OCI-LY7 (cell line): ENCODE data around the gene RXFP1. TPM values are rescaled to one million over a fixed set of nuclear protein-coding genes. Genes with fewer than 3 reads are reported as not detected.

Experiments
- BruUV-seq: library from RNA; stranded (reverse); fragments of 400-500 nt; replicated peaks from 2 replicates; lab custom pipeline; 2021; lab: Mats Ljungman, UMichigan
- CTCF ChIA-PET: fragments of 300-600 bp; sonication (Branson Sonifier 250); formaldehyde crosslinking; loops from one replicate; lab custom pipeline; 2022; ENCODE audit warnings: antibody characterized with exemption; ENCODE audit not compliant: unreplicated experiment; lab: Charles Lee
- POLR2A ChIA-PET: fragments of 300-600 bp; sonication (Branson Sonifier 250); formaldehyde crosslinking; loops from one replicate; lab custom pipeline; 2022; ENCODE audit warnings: antibody characterized with exemption; lab: Charles Lee
- DNase-seq: peaks from one replicate; pipeline ENCODE4 v3.0.0-alpha.2; 2015; ENCODE audit warnings: low spot score
- H2AFZ ChIP-seq: fragments of 200-600 bp; sonication (generic), shearing (Covaris generic); 2 replicates; pipeline ENCODE4 v1.6.1; 2014; ENCODE audit warnings: mild to moderate bottlenecking, antibody characterized with exemption, low read length, moderate library complexity
- H3K27ac ChIP-seq: fragments of 200-600 bp; sonication (generic); 2 replicates; pipeline ENCODE4 v1.5.1; 2014; ENCODE audit warnings: mixed run types, low read depth, mild to moderate bottlenecking, moderate library complexity, low read length, inconsistent platforms; ENCODE audit not compliant: poor library complexity, severe bottlenecking
- H3K36me3 ChIP-seq: fragments of 200-600 bp; sonication (generic); 2 replicates; pipeline ENCODE4 v1.6.1; 2014; ENCODE audit warnings: mild to moderate bottlenecking, antibody characterized with exemption, low read length, moderate library complexity, mixed read lengths; ENCODE audit not compliant: insufficient read depth
- H3K4me1 ChIP-seq: fragments of 200-600 bp; sonication (generic); 2 replicates; pipeline ENCODE4 v1.5.1; 2014; ENCODE audit warnings: mild to moderate bottlenecking, low read length; ENCODE audit not compliant: insufficient read depth, poor library complexity, severe bottlenecking
- H3K4me2 ChIP-seq: fragments of 200-600 bp; sonication (generic); 2 replicates; pipeline ENCODE4 v1.6.1; 2014; ENCODE audit warnings: mild to moderate bottlenecking, low read length
- H3K4me3 ChIP-seq: fragments of 200-600 bp; sonication (generic); 2 replicates; pipeline ENCODE4 v1.5.1; 2014; ENCODE audit warnings: mild to moderate bottlenecking, low read depth, low read length; ENCODE audit not compliant: poor library complexity, severe bottlenecking
- H3K79me2 ChIP-seq: fragments of 200-600 bp; sonication (generic); 2 replicates; pipeline ENCODE4 v1.6.1; 2016; ENCODE audit warnings: low read depth, mild to moderate bottlenecking, low read length, moderate library complexity, mixed read lengths; ENCODE audit not compliant: insufficient read depth
- H3K9me2 ChIP-seq: fragments of 200-600 bp; sonication (generic); 2 replicates; pipeline ENCODE4 v1.6.1; 2016; ENCODE audit warnings: mild to moderate bottlenecking, low read length, mixed read lengths; ENCODE audit not compliant: insufficient read depth
- H3K9me3 ChIP-seq: fragments of 200-600 bp; sonication (generic); 2 replicates; pipeline ENCODE4 v1.6.1; 2014; ENCODE audit warnings: mild to moderate bottlenecking, mixed run types, low read length, mixed read lengths
- H4K20me1 ChIP-seq: fragments of 200-600 bp; sonication (generic); 2 replicates; pipeline ENCODE4 v1.6.1; 2014; ENCODE audit warnings: mild to moderate bottlenecking, antibody characterized with exemption, low read length, moderate library complexity, mixed read lengths; ENCODE audit not compliant: insufficient read depth
- EZH2phosphoT487 ChIP-seq: fragments of 200-600 bp; sonication (generic); IDR thresholded peaks from 2 replicates; pipeline ENCODE4 v1.6.1; 2018; ENCODE audit warnings: low read depth, borderline replicate concordance, mild to moderate bottlenecking, mixed run types, antibody characterized with exemption, low read length, moderate library complexity, mixed read lengths
- intact Hi-C: fragments of 100-400 bp; cut with micrococcal nuclease; formaldehyde crosslinking; loops from one replicate; pipeline ENCODE4 v1.10.0; 2022; ENCODE audit not compliant: unreplicated experiment
- total RNA-seq, 2 experiments: library from RNA; depleted of rRNA in 1 of 2; stranded (reverse); fragments of >200 nt in 1 of 2; shearing (Covaris generic) in 1 of 2; gene quantifications; 2 replicates each; pipeline ENCODE4 v1.2.3, GENCODE V29; 2014 to 2022
- TF ChIP-seq, protein P1 (sequence below): fragments of 200-600 bp; sonication (generic); conservative IDR thresholded peaks from 2 replicates; pipeline ENCODE4 v1.5.1; 2014; ENCODE audit warnings: mild to moderate bottlenecking, antibody characterized with exemption, low read length, moderate library complexity, mixed read lengths

RXFP1 gene
- total RNA-seq, 2 experiments from 2014 or later = not detected

DNA sequence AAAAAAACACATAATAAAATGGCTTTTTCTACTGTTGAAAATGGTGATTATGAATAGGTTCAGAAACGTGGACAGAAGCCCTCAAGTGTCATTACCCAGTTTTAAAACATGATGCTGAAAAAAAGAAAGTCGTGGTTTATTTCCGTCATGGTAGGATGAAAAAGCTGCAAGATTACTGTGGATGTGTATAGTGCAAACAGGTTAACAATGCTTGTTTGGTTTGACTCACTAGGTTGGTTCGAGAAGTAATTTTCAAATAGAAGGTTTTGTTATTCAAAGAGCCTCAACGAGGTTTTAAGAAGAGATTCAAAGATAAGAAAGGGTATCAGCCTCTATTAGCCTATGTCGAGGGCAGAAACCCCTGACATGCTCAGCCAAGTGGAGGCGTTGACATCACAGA, 2.5 kb upstream of the RXFP1 start:
- Histone ChIP-seq H2AFZ (no peak overlapping the region), H4K20me1 (no peaks in the 10 kb centered on the region), H3K9me3 (no peaks in the 10 kb centered on the region), H3K27ac (no peak overlapping the region), H3K79me2 (no peaks in the 10 kb centered on the region), H3K36me3 (no peaks in the 10 kb centered on the region), H3K4me2 (no peak overlapping the region), H3K4me3 (no peak overlapping the region), H3K4me1 (no peaks in the 10 kb centered on the region), H3K9me2 (no peaks in the 10 kb centered on the region)
- ChIA-PET CTCF (no interaction called here), POLR2A (interaction anchor here (0.6 to 0.7 kb wide), 2 partner anchors 33 to 804 kb away, joined by 3 read pairs; no protein-coding TSS in a partner anchor)
- intact Hi-C loops = no loop called here
- no peak for DNase-seq
- TF ChIP-seq EZH2phosphoT487 = no peak
- TF ChIP-seq, protein P1, sequence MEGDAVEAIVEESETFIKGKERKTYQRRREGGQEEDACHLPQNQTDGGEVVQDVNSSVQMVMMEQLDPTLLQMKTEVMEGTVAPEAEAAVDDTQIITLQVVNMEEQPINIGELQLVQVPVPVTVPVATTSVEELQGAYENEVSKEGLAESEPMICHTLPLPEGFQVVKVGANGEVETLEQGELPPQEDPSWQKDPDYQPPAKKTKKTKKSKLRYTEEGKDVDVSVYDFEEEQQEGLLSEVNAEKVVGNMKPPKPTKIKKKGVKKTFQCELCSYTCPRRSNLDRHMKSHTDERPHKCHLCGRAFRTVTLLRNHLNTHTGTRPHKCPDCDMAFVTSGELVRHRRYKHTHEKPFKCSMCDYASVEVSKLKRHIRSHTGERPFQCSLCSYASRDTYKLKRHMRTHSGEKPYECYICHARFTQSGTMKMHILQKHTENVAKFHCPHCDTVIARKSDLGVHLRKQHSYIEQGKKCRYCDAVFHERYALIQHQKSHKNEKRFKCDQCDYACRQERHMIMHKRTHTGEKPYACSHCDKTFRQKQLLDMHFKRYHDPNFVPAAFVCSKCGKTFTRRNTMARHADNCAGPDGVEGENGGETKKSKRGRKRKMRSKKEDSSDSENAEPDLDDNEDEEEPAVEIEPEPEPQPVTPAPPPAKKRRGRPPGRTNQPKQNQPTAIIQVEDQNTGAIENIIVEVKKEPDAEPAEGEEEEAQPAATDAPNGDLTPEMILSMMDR = no peak
- no TSS peak for BruUV-seq

DNA sequence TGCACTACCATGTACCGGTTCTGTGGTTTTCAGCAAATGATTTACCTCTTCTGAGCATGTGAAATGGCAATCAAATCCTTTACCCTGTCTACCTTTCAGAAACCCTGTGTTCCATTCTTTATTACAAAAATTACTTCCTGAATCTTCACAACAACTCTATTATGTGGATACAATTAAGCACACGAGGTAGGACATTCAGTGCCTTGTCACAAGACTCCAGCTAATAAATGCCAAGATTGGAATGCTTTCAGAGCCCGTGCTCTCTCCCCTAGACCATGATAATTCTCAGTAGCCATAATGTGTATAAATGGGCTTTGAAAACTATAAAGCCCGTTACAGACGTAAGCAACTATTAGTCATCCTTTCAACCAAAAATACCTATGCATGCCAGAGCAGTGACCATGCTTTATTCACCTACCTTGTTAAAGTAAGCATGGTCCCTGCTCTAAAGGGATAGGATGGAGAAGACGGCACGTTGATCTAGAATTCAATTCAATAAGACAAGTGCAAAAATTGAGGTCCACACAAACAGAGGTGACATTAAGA, 2.4 kb downstream of the RXFP1 start:
- no peaks in the 10 kb centered on the region for H3K4me1 ChIP-seq
- no peak overlapping the region for H3K27ac ChIP-seq
- H4K20me1 ChIP-seq = no peaks in the 10 kb centered on the region
- no TSS peak for BruUV-seq
- DNase-seq = no peak
- H3K79me2 ChIP-seq = no peaks in the 10 kb centered on the region
- TF ChIP-seq, protein P1 = no peak
- no peak for TF ChIP-seq EZH2phosphoT487
- H3K4me2 ChIP-seq = no peak overlapping the region
- H2AFZ ChIP-seq = no peak overlapping the region
- CTCF ChIA-PET = no interaction called here
- no peak overlapping the region for H3K4me3 ChIP-seq
- intact Hi-C loops = no loop called here
- H3K36me3 ChIP-seq = no peaks in the 10 kb centered on the region
- POLR2A ChIA-PET = interaction anchor here (0.7 kb wide), 1 partner anchor 424 kb away, joined by 3 read pairs; no protein-coding TSS in a partner anchor
- no peaks in the 10 kb centered on the region for H3K9me3 ChIP-seq
- H3K9me2 ChIP-seq = no peaks in the 10 kb centered on the region

DNA sequence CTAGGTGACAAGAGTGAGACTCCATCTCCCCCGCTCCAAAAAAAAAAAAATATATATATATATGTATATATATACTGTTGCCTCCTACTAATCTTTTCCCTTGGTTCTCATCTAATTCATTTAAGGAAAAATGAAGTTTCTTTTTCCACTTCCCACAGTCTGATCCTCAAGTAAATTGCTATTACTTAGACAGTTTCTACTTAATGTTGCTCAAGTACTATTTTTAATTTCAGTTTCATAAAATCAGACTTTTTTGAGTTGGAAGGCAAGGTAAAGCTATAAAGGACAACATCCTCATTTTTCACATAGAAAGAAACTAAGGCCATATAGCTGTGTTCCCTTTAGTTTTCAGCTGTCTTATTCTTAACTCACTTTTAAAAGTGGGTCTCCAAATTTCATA, 5.8 kb downstream of the RXFP1 start:
- H3K4me2 ChIP-seq = no peak overlapping the region
- H3K79me2 ChIP-seq = no peaks in the 10 kb centered on the region
- no peaks in the 10 kb centered on the region for H3K9me3 ChIP-seq
- H3K27ac ChIP-seq = no peak overlapping the region
- TF ChIP-seq EZH2phosphoT487 = no peak
- TF ChIP-seq, protein P1 = no peak
- H4K20me1 ChIP-seq = no peaks in the 10 kb centered on the region
- DNase-seq = no peak
- H3K9me2 ChIP-seq = no peaks in the 10 kb centered on the region
- BruUV-seq = no TSS peak
- H2AFZ ChIP-seq = no peak overlapping the region
- CTCF ChIA-PET = no interaction called here
- H3K4me1 ChIP-seq = no peaks in the 10 kb centered on the region
- H3K4me3 ChIP-seq = no peak overlapping the region
- intact Hi-C loops = no loop called here
- no peaks in the 10 kb centered on the region for H3K36me3 ChIP-seq
- POLR2A ChIA-PET = interaction anchor here (0.7 to 1.2 kb wide), 2 partner anchors 16 to 1297 kb away, joined by 3 to 4 read pairs; no protein-coding TSS in a partner anchor
